Natural killer cell treated with Interleukin-12 subunit alpha and Interleukin-12 subunit beta and Interleukin-15 and Interleukin-18, amount 100 ng/mL, for 72 hours (primary cell): ENCODE data around the gene BMERB1. TPM values are rescaled to one million over a fixed set of nuclear protein-coding genes. Genes with fewer than 3 reads are reported as not detected.

ENCODE experiments used
- ATAC-seq, 2 donors: fragments of 150-1000 bp; cut with Tn5 transposase in 1 of 2; sonication (Bioruptor Pico), chemical (Tn5 transposase) in 1 of 2; 2 replicates each; pipeline ENCODE4 v1.10.0; 2021
- DNase-seq: peaks from one replicate; pipeline ENCODE4 v3.0.0; 2022; ENCODE audit warnings: low spot score
- H3K27ac Mint-ChIP-seq, 2 donors: 1 replicate in 1 of 2; 2 replicates in 1 of 2; pipeline ENCODE4 v1.8.0; 2022; ENCODE audit warnings: mixed read lengths in 2 of 2, mild to moderate bottlenecking in 1 of 2, moderate library complexity in 1 of 2
- H3K27me3 Mint-ChIP-seq, 2 donors: 1 replicate in 1 of 2; 2 replicates in 1 of 2; pipeline ENCODE4 v1.8.0; 2022; ENCODE audit warnings: mixed read lengths in 2 of 2
- H3K36me3 Mint-ChIP-seq: one replicate; pipeline ENCODE4 v1.8.0; 2022; ENCODE audit warnings: mixed read lengths
- H3K4me1 Mint-ChIP-seq, 2 donors: 1 replicate in 1 of 2; 2 replicates in 1 of 2; pipeline ENCODE4 v1.8.0; 2022; ENCODE audit warnings: low read depth in 2 of 2, mixed read lengths in 2 of 2, mild to moderate bottlenecking in 1 of 2
- H3K4me3 Mint-ChIP-seq: one replicate; pipeline ENCODE4 v1.8.0; 2022; ENCODE audit warnings: mixed read lengths
- H3K9me3 Mint-ChIP-seq: 2 replicates; pipeline ENCODE4 v1.8.0; 2022; ENCODE audit warnings: mixed read lengths
- total RNA-seq, 2 donors: library from RNA; stranded (reverse); gene quantifications; one replicate each; pipeline ENCODE4 v1.2.3, GENCODE V29; 2022

The BMERB1 gene
- total RNA-seq, 2 donors from 2014 or later: 5.4 to 7.3 TPM

DNA sequence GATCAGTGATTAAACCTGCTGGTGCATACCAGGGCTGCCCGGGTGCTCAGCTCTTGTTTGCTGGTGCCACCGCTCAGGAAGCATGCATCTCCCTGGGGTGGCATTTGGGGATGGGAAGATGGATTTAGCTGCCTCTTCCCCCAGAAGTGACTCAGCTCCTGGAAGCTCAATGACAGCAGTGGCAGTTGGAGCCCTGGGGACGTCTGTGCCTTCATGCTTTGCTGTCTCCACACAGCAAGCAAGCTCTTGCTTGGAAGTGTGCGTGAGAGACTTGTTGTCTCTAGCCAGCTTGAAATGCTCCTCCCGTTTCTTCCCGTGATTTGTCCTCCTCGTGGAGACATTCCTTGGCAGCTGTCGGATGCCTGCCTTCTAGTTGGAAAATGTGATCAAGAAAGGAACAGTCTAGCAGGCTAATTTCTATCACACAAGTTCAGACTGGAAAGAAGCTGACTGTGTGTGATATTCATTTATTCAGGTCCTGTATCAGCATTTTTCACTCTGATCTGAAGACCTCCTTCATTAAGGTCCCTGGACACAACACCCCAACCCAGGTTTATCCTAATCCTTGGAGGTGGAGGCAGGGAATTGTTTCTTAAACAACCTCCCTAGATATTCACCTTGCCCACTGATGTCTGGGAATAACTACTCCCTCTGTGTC lies 73.0 kb downstream of the BMERB1 start:
- no peak overlapping the region for H3K27ac Mint-ChIP-seq
- no peak overlapping the region for H3K4me3 Mint-ChIP-seq
- ATAC-seq (no peak), DNase-seq (no peak)
- H3K27me3 Mint-ChIP-seq: peaks cover 0 to 11% of the 10 kb centered on the region in 2 donors
- peaks cover 11 to 18% of the 10 kb centered on the region in 2 donors for H3K4me1 Mint-ChIP-seq
- no peaks in the 10 kb centered on the region for H3K36me3 Mint-ChIP-seq
- H3K9me3 Mint-ChIP-seq: no peaks in the 10 kb centered on the region

DNA sequence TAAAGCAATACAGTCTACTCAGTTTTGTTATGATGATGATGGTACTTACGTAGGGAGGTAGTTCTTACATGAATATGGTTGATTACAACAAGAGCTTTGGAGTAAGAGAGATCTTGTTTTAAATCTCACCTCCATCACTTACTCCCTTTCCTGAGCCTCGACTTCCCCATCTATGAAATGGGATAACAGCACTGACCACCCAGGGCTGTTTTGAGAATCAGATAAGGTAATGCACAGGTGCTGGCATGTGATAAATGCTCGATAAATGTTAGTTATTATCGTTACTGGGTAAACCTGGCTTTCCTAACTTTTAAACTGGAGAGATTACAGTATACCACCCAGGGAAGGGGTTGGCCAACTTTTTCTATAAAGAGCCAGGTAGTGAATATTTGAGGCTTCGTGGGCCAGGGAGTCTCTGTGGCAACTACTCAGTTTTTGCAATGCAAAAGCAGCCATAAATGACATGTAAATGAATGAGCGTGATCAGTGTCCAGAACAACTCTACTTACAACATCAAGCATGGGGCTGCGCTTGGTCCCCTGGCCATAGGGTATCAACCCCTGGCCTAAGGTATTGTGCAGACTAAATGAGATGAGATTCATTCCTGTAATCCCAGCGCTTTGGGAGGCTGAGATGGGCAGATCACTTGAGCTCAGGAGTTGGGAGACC lies 73.7 kb downstream of the BMERB1 start:
- peaks cover 0 to 11% of the 10 kb centered on the region in 2 donors for H3K27me3 Mint-ChIP-seq
- H3K36me3 Mint-ChIP-seq: no peaks in the 10 kb centered on the region
- H3K4me1 Mint-ChIP-seq: peaks cover 11 to 18% of the 10 kb centered on the region in 2 donors
- H3K4me3 Mint-ChIP-seq: no peak overlapping the region
- DNase-seq: no peak
- H3K9me3 Mint-ChIP-seq: no peaks in the 10 kb centered on the region
- no peak for ATAC-seq
- H3K27ac Mint-ChIP-seq: no peak overlapping the region

GRCh38 chr16:15509051-15509592 lies 74.7 kb downstream of the BMERB1 start:
- ATAC-seq (peak in 1 of 2 donors; percentile 67), DNase-seq (no peak)
- H3K27ac Mint-ChIP-seq: peak overlapping the region in 1 of 2 donors; percentile 39

DNA sequence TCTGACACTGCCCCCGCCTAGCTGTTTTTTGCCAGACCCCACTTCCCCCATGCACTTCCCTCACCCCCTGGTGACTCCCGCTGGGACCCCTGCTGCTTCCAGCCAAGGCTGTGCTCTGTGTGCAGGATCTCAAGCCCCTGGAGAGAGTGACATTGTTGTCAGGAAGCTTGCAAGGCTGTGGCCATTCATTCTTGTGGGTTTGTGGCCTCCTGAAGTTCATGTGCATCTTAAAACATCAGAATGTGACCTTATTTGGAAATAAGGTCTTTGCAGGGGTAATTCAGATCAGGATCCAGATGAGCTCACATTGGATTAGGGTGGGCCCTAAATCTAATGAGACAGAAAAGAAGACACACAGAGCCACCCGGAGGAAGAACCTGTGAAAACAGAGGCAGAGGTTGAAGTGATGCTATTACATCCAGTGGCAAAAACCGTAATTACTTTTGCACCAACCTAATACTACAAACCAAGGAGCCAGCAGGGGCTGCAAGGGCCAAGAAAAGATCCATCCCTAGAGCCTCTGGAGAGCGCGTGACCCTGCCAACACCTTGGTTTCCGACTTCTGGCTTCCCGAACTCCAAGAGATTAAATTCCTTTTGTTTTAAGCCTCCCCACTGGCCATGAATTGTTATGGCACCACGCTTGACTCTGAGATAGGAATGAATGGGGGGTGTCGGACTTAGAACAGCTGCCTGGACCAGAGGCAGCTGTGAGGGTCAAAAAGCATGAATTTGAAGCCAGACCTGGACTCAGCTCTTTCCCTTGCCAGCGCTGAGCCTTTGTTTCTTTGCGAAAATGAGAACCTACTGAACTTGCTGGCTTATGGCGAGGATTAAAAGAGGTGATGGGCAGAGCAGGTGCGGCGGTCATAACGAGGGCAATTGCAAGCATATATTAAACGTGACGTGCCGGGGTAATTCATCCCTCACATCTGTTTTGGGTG lies 75.5 kb downstream of the BMERB1 start:
- DNase-seq (no peak), ATAC-seq (peak in 1 of 2 donors; percentile 55)
- Mint-ChIP-seq H3K9me3 (no peaks in the 10 kb centered on the region), H3K27ac (peak overlapping the region in 1 of 2 donors; percentile 39), H3K4me3 (no peak overlapping the region), H3K27me3 (peaks cover 0 to 9% of the 10 kb centered on the region in 2 donors), H3K4me1 (peaks cover 11 to 18% of the 10 kb centered on the region in 2 donors), H3K36me3 (no peaks in the 10 kb centered on the region)

More at GRCh38 chr16:15509051-15509592, 74.7 kb downstream of the BMERB1 start:
- Mint-ChIP-seq H3K27me3 (peaks cover 0 to 11% of the 10 kb centered on the region in 2 donors), H3K9me3 (no peaks in the 10 kb centered on the region), H3K4me3 (no peak overlapping the region), H3K36me3 (no peaks in the 10 kb centered on the region), H3K4me1 (peaks cover 11 to 18% of the 10 kb centered on the region in 2 donors)

DNA sequence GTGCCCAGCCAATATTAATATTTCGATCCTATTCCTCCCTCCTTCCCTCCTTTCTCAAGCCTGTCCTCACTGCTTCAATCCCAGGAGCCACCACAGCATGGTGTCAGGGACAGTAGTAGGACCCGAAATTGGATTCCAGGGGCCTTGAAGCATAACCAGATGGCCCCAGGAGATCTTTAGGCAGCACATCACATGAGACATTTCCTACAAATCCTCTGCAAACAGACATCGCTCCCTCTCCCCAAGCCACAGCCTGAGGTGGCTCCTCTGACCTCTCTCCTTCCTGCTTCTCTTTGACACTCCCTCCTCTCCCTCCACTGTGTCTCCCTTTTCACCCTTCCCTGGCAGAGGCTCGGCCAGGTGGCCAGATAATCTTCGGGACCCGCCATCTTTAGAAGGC lies 76.6 kb downstream of the BMERB1 start:
- H3K9me3 Mint-ChIP-seq: no peaks in the 10 kb centered on the region
- H3K27me3 Mint-ChIP-seq: peaks cover 0 to 9% of the 10 kb centered on the region in 2 donors
- no peak overlapping the region for H3K27ac Mint-ChIP-seq
- H3K4me3 Mint-ChIP-seq: no peak overlapping the region
- DNase-seq (no peak), ATAC-seq (no peak)
- no peaks in the 10 kb centered on the region for H3K36me3 Mint-ChIP-seq
- peaks cover 11 to 18% of the 10 kb centered on the region in 2 donors for H3K4me1 Mint-ChIP-seq

- ATAC-seq (no peak), DNase-seq (no peak)
- peaks cover 0 to 3% of the 10 kb centered on the region in 2 donors for H3K27me3 Mint-ChIP-seq
- H3K27ac Mint-ChIP-seq: no peak overlapping the region
- H3K4me1 Mint-ChIP-seq: peaks cover 11 to 18% of the 10 kb centered on the region in 2 donors
- H3K36me3 Mint-ChIP-seq: no peaks in the 10 kb centered on the region
- no peaks in the 10 kb centered on the region for H3K9me3 Mint-ChIP-seq
- no peak overlapping the region for H3K4me3 Mint-ChIP-seq
These were observed 77.5 kb downstream of the BMERB1 start for GRCh38 chr16:15511759-15512487.

- Mint-ChIP-seq H3K4me3 (no peak overlapping the region), H3K36me3 (no peaks in the 10 kb centered on the region), H3K9me3 (no peaks in the 10 kb centered on the region), H3K27me3 (no peaks in the 10 kb centered on the region), H3K27ac (no peak overlapping the region), H3K4me1 (peaks cover 6 to 24% of the 10 kb centered on the region in 2 donors)
- DNase-seq (no peak), ATAC-seq (no peak)
These were observed 78.8 kb downstream of the BMERB1 start for GRCh38 chr16:15513156-15513555.

DNA sequence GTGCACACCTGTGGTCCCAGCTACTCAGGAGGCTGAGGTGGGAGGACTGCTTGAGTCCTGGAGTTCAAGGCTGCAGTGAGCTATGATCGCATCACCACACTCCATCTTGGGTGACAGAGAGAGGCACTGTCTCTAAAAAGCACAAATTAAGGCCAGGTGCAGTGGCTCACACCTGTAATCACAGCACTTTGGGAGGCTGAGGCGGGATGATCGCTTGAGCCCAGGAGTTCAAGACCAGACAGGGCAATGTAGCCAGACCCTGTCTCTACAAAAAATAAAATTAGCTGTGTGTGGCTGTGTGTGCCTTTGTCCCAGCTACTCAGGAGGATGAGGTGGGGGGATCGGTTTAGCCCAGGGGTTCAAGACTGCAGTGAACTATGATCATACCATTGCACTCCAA lies 81.6 kb downstream of the BMERB1 start:
- ATAC-seq (no peak), DNase-seq (no peak)
- peaks cover 3 to 15% of the 10 kb centered on the region in 2 donors for H3K4me1 Mint-ChIP-seq
- no peaks in the 10 kb centered on the region for H3K27me3 Mint-ChIP-seq
- no peak overlapping the region for H3K27ac Mint-ChIP-seq
- H3K4me3 Mint-ChIP-seq: no peak overlapping the region
- H3K9me3 Mint-ChIP-seq: no peaks in the 10 kb centered on the region
- no peaks in the 10 kb centered on the region for H3K36me3 Mint-ChIP-seq

- Mint-ChIP-seq H3K27me3 (no peaks in the 10 kb centered on the region), H3K4me3 (no peak overlapping the region), H3K9me3 (no peaks in the 10 kb centered on the region), H3K36me3 (no peaks in the 10 kb centered on the region), H3K27ac (no peak overlapping the region), H3K4me1 (peaks cover 10 to 16% of the 10 kb centered on the region in 2 donors)
- ATAC-seq: no peak
- no peak for DNase-seq
These were observed 82.2 kb downstream of the BMERB1 start for GRCh38 chr16:15516609-15517008.

- Mint-ChIP-seq H3K36me3 (no peaks in the 10 kb centered on the region), H3K4me3 (no peak overlapping the region), H3K27me3 (no peaks in the 10 kb centered on the region), H3K9me3 (no peaks in the 10 kb centered on the region), H3K27ac (no peak overlapping the region), H3K4me1 (peaks cover 19 to 26% of the 10 kb centered on the region in 2 donors)
- ATAC-seq: no peak
- no peak for DNase-seq
These were observed 83.5 kb downstream of the BMERB1 start for GRCh38 chr16:15517743-15518377.

DNA sequence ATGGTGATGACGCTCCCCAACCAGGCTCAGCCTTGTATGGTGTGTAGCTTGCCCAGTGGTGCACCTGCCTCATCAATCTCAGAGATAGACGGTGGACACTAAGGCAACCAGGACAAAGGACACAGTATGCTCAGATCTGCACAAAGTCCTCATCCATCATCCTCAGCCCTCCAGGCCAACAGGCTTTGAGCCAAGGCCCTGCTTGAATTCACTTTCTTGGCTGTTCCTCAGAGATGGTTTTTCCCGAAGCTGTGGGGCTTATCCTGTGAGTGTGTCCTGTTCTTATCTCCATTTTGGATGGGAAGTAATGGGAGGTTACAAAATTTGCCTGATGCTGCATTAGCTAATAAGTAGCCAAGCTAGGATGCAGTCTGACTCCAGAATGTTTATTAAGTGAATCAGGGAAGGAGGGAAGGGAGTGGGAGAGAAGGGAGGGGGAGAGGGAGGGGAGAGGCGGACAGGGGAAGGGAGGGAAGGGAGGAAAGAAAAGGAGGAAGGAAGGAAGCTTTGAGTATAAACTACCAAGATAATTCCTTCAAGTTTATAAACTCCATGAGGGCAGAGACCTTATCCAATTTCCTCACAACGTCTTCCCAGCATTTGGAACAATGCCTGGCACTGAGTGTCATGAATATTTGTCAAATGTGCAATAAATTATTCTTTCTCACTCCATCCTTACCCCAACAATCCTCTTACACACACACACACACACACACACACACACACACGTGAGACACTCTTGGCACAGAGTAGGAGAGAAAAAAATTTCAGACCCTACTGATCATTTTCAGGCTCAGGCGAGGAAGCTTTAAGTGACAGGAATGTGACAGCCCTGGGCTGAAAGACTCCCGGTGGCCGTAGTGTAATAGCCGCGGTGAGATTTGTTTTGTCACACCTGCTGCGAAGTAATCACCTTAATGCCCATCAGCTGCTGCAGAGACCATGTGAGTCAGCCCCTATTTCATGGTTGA lies 84.3 kb downstream of the BMERB1 start:
- H3K4me3 Mint-ChIP-seq: no peak overlapping the region
- H3K27me3 Mint-ChIP-seq: no peaks in the 10 kb centered on the region

GRCh38 chr16:15519790-15520189 lies 85.4 kb downstream of the BMERB1 start:
- no peaks in the 10 kb centered on the region for H3K9me3 Mint-ChIP-seq
- no peak overlapping the region for H3K27ac Mint-ChIP-seq
- H3K27me3 Mint-ChIP-seq: no peaks in the 10 kb centered on the region
- no peaks in the 10 kb centered on the region for H3K36me3 Mint-ChIP-seq
- H3K4me3 Mint-ChIP-seq: no peak overlapping the region
- peaks cover 32 to 37% of the 10 kb centered on the region in 2 donors for H3K4me1 Mint-ChIP-seq
- DNase-seq (no peak), ATAC-seq (no peak)

More for the DNA sequence above, 84.3 kb downstream of the BMERB1 start:
- DNase-seq (no peak), ATAC-seq (no peak)
- peaks cover 27 to 34% of the 10 kb centered on the region in 2 donors for H3K4me1 Mint-ChIP-seq
- no peaks in the 10 kb centered on the region for H3K36me3 Mint-ChIP-seq
- no peaks in the 10 kb centered on the region for H3K9me3 Mint-ChIP-seq
- no peak overlapping the region for H3K27ac Mint-ChIP-seq
